ENCODE results near the gene ZSWIM8.
A peak's percentile ranks its signal among the peaks of the same experiment; 100 is the strongest.

Gene ZSWIM8

DNA sequence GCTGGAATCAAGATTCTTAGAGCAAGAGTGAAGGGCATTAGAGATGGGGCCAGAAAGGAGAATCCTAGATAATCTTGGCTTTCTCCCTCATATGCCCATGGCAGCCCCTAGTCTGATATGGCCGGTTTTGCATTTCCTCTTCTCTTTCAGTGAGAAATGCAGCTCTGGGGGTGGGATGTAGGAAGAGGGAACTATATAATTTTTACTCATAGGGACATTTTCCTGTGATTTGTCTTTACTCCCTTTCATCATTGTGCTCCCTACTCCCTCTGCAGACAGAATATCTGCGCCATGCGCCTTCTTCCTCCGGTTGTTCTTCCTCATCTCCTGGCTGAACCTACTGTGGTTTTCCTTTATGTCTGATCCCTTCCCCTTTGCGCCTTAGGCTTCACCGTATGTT is 20.3 kb upstream of the ZSWIM8 start:
- DNase-seq (ENCODE audit: low spot score), result no peak
- TF ChIP-seq CTCF (IDR thresholded peaks at IDR 0.05; ENCODE audit: extremely low read depth, missing control alignments), result no peak

GRCh38 chr10:73768881-73769280 is 16.5 kb upstream of the ZSWIM8 start:
- DNase-seq (ENCODE audit: low spot score), result peak; percentile 39
- no peak for TF ChIP-seq CTCF (IDR thresholded peaks at IDR 0.05; ENCODE audit: extremely low read depth, missing control alignments)

DNA sequence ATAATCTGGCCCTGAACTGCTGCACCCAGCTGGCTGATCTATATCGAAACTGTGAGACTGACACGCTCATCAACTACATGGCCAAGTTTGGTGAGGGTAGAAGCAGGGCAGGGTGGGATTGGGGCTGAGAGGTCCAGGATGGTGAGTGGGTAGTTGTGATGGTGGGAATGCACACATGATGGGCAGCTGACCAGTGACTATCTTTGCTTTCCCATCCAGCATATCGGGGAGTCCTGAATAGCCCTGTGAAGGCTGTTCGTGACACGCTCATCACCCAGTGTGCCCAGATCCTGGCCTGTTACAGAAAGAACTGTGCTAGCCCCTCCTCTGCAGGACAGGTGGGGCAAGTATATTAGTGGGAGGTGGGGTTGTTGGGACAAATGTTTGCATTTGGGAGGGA is 16.0 kb upstream of the ZSWIM8 start:
- TF ChIP-seq CTCF (IDR thresholded peaks at IDR 0.05; ENCODE audit: extremely low read depth, missing control alignments), result no peak
- DNase-seq (ENCODE audit: low spot score), result no peak

DNA sequence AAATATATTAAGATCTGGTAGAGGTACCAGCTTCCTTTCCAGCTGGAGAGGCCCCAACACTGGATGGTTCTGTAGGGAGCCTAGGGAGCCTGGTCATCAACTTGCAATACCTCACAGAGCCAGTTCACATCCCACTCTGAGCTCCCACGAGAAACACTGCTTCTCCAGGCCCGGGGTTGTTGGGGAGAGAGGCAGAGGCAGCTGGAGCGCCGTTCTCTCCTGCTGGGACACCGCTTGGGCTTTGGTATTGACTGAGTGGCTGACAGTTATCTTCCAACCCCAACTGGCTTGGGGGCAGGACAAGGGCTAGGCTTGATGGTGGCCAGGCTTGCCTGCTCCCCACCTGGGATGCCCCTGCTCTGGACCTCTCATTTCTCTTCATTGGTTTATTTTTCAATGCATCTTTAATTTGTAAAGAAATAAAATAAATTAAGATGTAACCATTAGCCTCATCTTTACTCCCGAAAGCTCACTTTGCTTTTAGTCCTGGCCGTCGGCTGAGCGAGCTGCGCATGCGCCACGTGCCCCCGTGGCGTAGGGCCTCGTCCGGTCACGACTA is 13.6 kb upstream of the ZSWIM8 start:
- DNase-seq (ENCODE audit: low spot score), result peak; percentile 88
- no peak for TF ChIP-seq CTCF (IDR thresholded peaks at IDR 0.05; ENCODE audit: extremely low read depth, missing control alignments)

GRCh38 chr10:73772281-73773151 is 12.9 kb upstream of the ZSWIM8 start:
- no peak for TF ChIP-seq CTCF (IDR thresholded peaks at IDR 0.05; ENCODE audit: extremely low read depth, missing control alignments)
- DNase-seq (ENCODE audit: low spot score), result peak; percentile 89

DNA sequence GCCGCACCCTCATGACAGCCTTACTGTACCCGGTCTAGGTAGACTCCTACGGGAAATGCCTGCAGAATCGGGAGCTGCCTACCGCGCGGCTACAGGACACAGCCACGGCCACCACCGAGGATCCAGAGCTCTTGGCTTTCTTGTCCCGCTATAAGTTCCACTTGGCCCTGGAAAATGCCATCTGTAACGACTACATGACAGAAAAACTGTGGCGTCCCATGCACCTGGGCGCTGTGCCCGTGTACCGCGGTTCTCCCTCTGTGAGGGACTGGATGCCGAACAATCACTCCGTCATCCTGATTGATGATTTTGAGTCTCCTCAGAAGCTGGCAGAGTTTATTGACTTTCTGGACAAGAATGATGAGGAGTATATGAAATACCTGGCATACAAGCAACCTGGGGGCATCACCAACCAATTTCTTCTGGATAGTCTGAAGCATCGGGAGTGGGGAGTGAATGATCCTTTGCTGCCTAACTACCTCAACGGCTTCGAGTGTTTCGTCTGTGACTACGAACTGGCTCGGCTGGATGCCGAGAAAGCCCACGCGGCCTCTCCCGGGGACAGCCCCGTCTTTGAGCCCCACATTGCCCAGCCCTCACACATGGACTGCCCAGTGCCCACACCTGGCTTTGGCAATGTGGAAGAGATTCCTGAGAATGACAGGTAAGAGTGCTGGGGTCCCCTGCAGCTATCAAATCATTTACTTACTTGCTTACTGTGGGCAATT is 12.1 kb upstream of the ZSWIM8 start:
- peak; percentile 28 for DNase-seq (ENCODE audit: low spot score)
- TF ChIP-seq CTCF (IDR thresholded peaks at IDR 0.05; ENCODE audit: extremely low read depth, missing control alignments), result no peak

GRCh38 chr10:73774637-73775036 is 10.8 kb upstream of the ZSWIM8 start:
- no peak for TF ChIP-seq CTCF (IDR thresholded peaks at IDR 0.05; ENCODE audit: extremely low read depth, missing control alignments)
- peak; percentile 40 for DNase-seq (ENCODE audit: low spot score)
